Activated CD4-positive, alpha-beta T cell treated with anti-CD3 and anti-CD28 coated beads, Interleukin-2, amount 10 ng/mL, durations not matched to agents 24 days and 14 days (primary cell): Measurements from ENCODE around the gene TRAF2. TPM values are rescaled to one million over a fixed set of nuclear protein-coding genes. Genes with fewer than 3 reads are reported as not detected.
A peak's percentile ranks its signal among the peaks of the same experiment; 100 is the strongest.

Experiments used
- DNase-seq: peaks from one replicate; pipeline ENCODE4 v3.0.0; 2022
- H3K27ac Mint-ChIP-seq: one replicate; pipeline ENCODE4 v1.8.0; 2022; ENCODE audit warnings: mild to moderate bottlenecking, mixed read lengths
- H3K27me3 Mint-ChIP-seq: one replicate; pipeline ENCODE4 v1.8.0; 2022; ENCODE audit warnings: mixed read lengths
- H3K36me3 Mint-ChIP-seq: one replicate; pipeline ENCODE4 v1.8.0; 2022; ENCODE audit warnings: low read depth, mild to moderate bottlenecking, mixed read lengths
- H3K4me1 Mint-ChIP-seq: one replicate; pipeline ENCODE4 v1.8.0; 2021; ENCODE audit warnings: mixed read lengths
- H3K4me3 Mint-ChIP-seq: one replicate; pipeline ENCODE4 v1.8.0; 2022; ENCODE audit warnings: mild to moderate bottlenecking, moderate library complexity, mixed read lengths
- H3K9me3 Mint-ChIP-seq: one replicate; pipeline ENCODE4 v1.8.0; 2021; ENCODE audit warnings: mixed read lengths
- intact Hi-C: fragments of 100-400 bp; cut with micrococcal nuclease; formaldehyde crosslinking; loops from one replicate; pipeline ENCODE4 v1.15.1; 2023
- total RNA-seq: library from RNA; stranded (reverse); gene quantifications from 2 replicates; pipeline ENCODE4 v1.2.3, GENCODE V29; 2022

TRAF2 gene
- total RNA-seq, 1 donor from 2014 or later: 66.6 TPM

DNA sequence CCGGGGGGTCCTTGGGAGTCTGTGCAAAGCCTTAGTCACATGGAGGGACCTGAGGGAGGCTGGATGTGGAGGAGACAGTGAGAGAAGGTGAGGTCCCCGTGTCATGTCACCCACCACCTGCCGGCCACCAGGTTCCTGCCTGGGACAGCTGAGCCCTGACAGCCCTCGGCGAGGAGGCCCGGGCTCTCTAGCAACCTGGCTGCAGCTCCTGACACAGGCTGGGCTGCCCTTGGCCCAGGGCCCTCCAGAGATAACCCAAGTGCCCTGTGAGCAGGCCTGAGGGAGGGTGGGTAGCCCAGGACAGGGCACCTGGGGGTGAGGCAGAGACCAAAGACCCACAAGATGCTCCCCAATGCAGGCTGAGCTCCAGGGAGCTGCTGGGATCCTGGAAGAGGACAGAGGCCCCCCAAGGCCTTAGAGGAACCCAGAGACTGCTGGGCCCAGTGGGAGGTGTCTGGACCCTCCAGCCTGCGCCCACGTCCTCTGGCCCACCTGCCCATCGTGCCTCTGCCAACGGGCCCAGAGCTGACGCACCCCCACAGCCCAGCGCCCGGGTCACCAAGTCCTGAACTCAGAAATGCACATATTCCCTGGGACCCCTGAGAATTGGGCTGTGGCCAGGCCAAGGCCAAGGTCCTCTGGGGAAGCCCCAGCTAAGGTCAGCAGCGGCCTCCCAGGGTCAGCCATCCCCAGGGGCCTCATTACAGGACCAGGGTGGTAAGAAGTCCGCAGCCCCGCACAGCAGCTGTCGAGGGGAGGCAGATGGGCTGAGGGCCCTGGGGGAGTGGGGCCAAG is 82.2 kb downstream of the TRAF2 start:
- Mint-ChIP-seq H3K27ac (no peak overlapping the region), H3K36me3 (no peaks in the 10 kb centered on the region)
- intact Hi-C loops: no loop called here

GRCh38 chr9:136969150-136969549 is 82.8 kb downstream of the TRAF2 start:
- no peak for DNase-seq
- Mint-ChIP-seq H3K4me1 (peaks cover 9% of the 10 kb centered on the region), H3K27me3 (peaks cover 3% of the 10 kb centered on the region), H3K9me3 (no peaks in the 10 kb centered on the region), H3K27ac (no peak overlapping the region), H3K36me3 (no peaks in the 10 kb centered on the region), H3K4me3 (no peak overlapping the region)
- intact Hi-C loops: no loop called here

More for the DNA sequence above, 82.2 kb downstream of the TRAF2 start:
- peaks cover 3% of the 10 kb centered on the region for H3K27me3 Mint-ChIP-seq
- H3K4me1 Mint-ChIP-seq: peaks cover 9% of the 10 kb centered on the region
- H3K9me3 Mint-ChIP-seq: no peaks in the 10 kb centered on the region
- no peak overlapping the region for H3K4me3 Mint-ChIP-seq
- DNase-seq: no peak

DNA sequence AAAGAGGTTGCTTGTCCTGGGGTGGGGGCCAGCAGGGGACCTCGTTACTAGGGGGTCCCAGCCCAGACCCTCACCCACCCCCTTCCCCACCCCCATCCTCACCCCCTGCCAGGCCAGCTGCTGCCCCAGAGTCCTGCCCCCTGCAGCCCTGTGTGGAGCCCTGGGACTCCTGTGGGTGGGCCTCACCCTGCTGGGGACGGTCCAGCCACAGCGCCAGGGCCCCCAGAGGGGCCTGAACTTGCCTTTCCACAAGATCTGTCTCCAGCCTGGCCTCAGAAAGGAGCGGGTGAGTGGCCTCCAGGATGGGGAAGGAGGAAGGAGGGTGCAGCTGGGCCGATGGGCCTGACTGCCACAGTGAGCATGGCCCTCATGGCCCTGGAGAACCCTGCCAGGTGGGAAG is 83.5 kb downstream of the TRAF2 start:
- no peak overlapping the region for H3K4me3 Mint-ChIP-seq
- H3K27me3 Mint-ChIP-seq: peaks cover 3% of the 10 kb centered on the region
- H3K4me1 Mint-ChIP-seq: peaks cover 9% of the 10 kb centered on the region
- no peak overlapping the region for H3K27ac Mint-ChIP-seq
- DNase-seq: no peak
- no peaks in the 10 kb centered on the region for H3K9me3 Mint-ChIP-seq
- intact Hi-C loops: loop anchor here (10.0 kb wide), 1 partner anchor 185 kb away; no protein-coding TSS in a partner anchor
- H3K36me3 Mint-ChIP-seq: no peaks in the 10 kb centered on the region

- Mint-ChIP-seq H3K4me3 (no peak overlapping the region), H3K9me3 (no peaks in the 10 kb centered on the region), H3K27ac (no peak overlapping the region), H3K27me3 (peaks cover 5% of the 10 kb centered on the region), H3K4me1 (peaks cover 13% of the 10 kb centered on the region), H3K36me3 (no peaks in the 10 kb centered on the region)
- no peak for DNase-seq
- intact Hi-C loops: loop anchor here (10.0 kb wide), 1 partner anchor 184 kb away; no protein-coding TSS in a partner anchor
Measured at GRCh38 chr9:136970361-136970760, 84.0 kb downstream of the TRAF2 start.

DNA sequence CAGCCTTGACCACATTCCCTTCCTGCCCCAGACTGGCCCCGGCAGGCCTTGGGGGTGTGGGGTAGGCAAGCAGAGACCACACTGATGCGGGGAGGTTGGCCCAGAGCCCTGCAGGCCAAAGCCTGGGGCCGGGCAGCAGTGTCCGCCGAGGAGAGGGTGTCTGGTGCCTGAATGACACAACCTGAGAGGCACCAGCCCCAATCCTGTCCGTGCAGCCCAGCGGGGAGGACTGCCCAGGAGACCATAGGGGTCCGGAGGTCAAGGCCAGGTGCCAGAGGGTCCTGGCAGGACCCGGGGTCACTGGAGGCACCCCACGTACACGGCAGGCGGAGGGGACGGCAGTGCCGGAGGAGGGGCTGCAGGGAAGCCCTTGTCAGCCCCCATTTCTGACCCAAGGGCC is 85.4 kb downstream of the TRAF2 start:
- no peak for DNase-seq
- Mint-ChIP-seq H3K27me3 (peaks cover 3% of the 10 kb centered on the region), H3K9me3 (no peaks in the 10 kb centered on the region), H3K4me1 (peaks cover 7% of the 10 kb centered on the region), H3K36me3 (no peaks in the 10 kb centered on the region), H3K4me3 (no peak overlapping the region), H3K27ac (no peak overlapping the region)
- intact Hi-C loops: loop anchor here (10.0 kb wide), 1 partner anchor 183 kb away; no protein-coding TSS in a partner anchor

GRCh38 chr9:136972335-136972734 is 86.0 kb downstream of the TRAF2 start:
- H3K27me3 Mint-ChIP-seq: peaks cover 3% of the 10 kb centered on the region
- no peak for DNase-seq
- no peak overlapping the region for H3K27ac Mint-ChIP-seq
- no peaks in the 10 kb centered on the region for H3K9me3 Mint-ChIP-seq
- no peaks in the 10 kb centered on the region for H3K36me3 Mint-ChIP-seq
- H3K4me1 Mint-ChIP-seq: peaks cover 7% of the 10 kb centered on the region
- intact Hi-C loops: loop anchor here (10.0 kb wide), 1 partner anchor 182 kb away; no protein-coding TSS in a partner anchor
- no peak overlapping the region for H3K4me3 Mint-ChIP-seq

DNA sequence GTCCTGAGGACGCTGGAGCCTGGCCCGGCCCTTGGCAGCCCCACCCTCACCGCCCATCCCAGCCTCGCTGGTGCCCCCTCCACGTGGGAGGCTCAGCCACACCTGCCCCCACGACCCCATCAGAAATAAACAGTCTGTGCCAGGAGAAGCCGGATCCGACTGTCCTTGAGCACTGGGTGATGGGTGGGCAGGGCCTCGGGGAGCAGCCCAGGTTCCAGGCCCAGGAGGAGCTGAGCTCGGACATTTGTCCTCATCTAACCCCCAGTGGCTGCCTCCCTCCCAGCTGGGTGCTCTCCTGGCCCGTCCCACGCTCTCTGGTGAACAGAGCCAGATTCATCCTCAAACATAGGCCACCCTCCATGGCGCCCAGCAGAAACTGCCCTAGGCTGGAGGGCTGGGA is 86.4 kb downstream of the TRAF2 start:
- H3K27ac Mint-ChIP-seq: no peak overlapping the region
- no peaks in the 10 kb centered on the region for H3K36me3 Mint-ChIP-seq
- peaks cover 7% of the 10 kb centered on the region for H3K4me1 Mint-ChIP-seq
- peaks cover 5% of the 10 kb centered on the region for H3K27me3 Mint-ChIP-seq
- H3K4me3 Mint-ChIP-seq: no peak overlapping the region
- no peak for DNase-seq
- intact Hi-C loops: loop anchor here (10.0 kb wide), 1 partner anchor 182 kb away; no protein-coding TSS in a partner anchor
- no peaks in the 10 kb centered on the region for H3K9me3 Mint-ChIP-seq

DNA sequence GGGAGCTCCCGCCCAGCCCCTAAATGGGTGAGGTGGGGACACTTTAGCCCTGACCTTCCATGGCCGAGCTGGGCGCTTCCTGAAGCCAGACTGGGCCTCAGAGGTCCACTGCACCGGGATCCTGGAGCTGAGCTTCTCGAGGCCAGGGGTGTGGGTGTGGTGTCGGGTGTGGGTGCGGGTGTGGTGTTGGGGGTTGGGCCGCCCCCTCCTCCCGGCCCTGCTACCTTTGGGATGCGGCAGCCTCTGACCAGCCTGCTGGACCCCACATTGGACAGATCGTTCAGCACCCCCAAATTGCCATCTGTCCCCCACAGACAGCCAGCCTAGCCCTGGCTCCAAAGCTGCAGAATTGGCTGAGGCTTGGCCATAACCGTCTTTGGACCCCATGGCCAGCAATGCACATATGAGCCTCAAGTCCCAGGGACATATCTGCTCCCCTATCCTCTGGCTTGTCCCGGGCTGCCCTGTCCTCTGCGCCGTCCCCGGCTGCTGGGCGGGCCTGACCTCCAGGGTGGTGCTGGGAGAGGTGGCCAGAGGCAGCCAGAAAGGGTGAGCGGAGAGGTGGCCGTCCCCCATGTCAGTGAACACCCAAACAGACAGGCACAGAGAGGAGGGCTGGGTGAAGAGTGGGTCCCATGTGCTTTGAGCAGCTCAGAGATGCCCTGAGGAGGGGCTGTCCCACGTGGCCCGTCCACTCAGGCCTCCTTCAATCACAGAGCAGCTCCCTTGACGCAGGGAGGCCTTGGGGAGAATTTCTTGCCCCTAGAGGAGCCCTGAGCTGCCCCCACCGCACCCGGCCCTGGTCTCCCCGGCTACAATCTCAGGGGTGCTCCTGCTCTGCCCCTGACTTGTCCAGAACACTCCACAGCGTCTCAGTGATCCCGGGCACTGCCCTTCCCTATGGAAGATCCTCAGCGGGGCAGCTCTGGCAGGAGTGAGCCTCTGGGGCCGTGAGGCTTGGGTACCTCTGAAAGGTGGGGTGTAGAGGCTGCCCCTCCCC is 87.6 kb downstream of the TRAF2 start:
- DNase-seq: no peak
- peaks cover 5% of the 10 kb centered on the region for H3K27me3 Mint-ChIP-seq
- no peaks in the 10 kb centered on the region for H3K36me3 Mint-ChIP-seq
- H3K9me3 Mint-ChIP-seq: no peaks in the 10 kb centered on the region
- H3K4me1 Mint-ChIP-seq: peaks cover 7% of the 10 kb centered on the region
- intact Hi-C loops: loop anchor here (10.0 kb wide), 1 partner anchor 181 kb away; no protein-coding TSS in a partner anchor
- H3K27ac Mint-ChIP-seq: no peak overlapping the region
- H3K4me3 Mint-ChIP-seq: no peak overlapping the region

- Mint-ChIP-seq H3K4me3 (peak overlapping the region; percentile 16), H3K27ac (no peak overlapping the region), H3K36me3 (no peaks in the 10 kb centered on the region)
Measured at GRCh38 chr9:136974817-136975535, 88.7 kb downstream of the TRAF2 start.

DNA sequence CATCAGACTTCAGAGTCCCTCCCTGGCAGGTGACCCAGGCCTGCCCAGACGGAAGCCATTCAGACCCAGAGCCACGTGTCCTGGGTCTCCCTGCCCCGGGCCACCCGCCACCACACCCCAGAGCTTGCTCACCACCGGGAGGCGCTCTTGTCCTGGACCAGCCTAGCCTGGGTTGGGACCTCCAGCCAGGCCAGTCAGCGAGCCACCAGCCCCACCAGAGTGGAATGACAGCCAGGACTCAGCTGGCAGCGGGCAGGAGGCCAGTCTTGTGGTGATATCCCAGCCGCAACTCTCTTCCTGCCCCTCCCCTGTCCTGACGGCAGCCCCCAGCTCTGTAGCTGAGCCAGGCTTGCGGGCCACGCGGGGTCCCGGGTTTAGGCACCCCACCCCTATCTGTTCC is 89.3 kb downstream of the TRAF2 start:
- DNase-seq: peak; percentile 76
- Mint-ChIP-seq H3K4me3 (peak overlapping the region; percentile 16), H3K9me3 (no peaks in the 10 kb centered on the region), H3K36me3 (no peaks in the 10 kb centered on the region), H3K4me1 (peaks cover 7% of the 10 kb centered on the region), H3K27me3 (peaks cover 5% of the 10 kb centered on the region), H3K27ac (no peak overlapping the region)
- intact Hi-C loops: loop anchor here (10.0 kb wide), 1 partner anchor 179 kb away; no protein-coding TSS in a partner anchor

More at GRCh38 chr9:136974817-136975535, 88.7 kb downstream of the TRAF2 start:
- Mint-ChIP-seq H3K4me1 (peaks cover 7% of the 10 kb centered on the region), H3K27me3 (peaks cover 5% of the 10 kb centered on the region), H3K9me3 (no peaks in the 10 kb centered on the region)
- DNase-seq: no peak
- intact Hi-C loops: loop anchor here (10.0 kb wide), 1 partner anchor 180 kb away; no protein-coding TSS in a partner anchor

Other genes with a start within 250 kb of the TRAF2 start
- gene EGFL7, start 223.6 kb upstream of the TRAF2 start, total RNA-seq: 3.2 and 3.5 TPM in 2 replicates
- gene AGPAT2, start 199.1 kb upstream of the TRAF2 start, total RNA-seq: 25.6 and 25.9 TPM in 2 replicates
- gene DIPK1B, start 173.9 kb upstream of the TRAF2 start, total RNA-seq: 1.1 and 1.5 TPM in 2 replicates
- 1.1 and 1.7 TPM in 2 replicates for gene LCN10, start 143.6 kb upstream of the TRAF2 start, total RNA-seq
- not detected in 2 replicates for gene LCN6, start 138.0 kb upstream of the TRAF2 start, total RNA-seq
- not detected in 2 replicates for gene LCN8, start 128.3 kb upstream of the TRAF2 start, total RNA-seq
- gene LCN15, start 122.0 kb upstream of the TRAF2 start, total RNA-seq: not detected in 2 replicates
- gene TMEM141, start 95.2 kb upstream of the TRAF2 start, total RNA-seq: 36.1 and 40.1 TPM in 2 replicates
- gene CCDC183, start 90.2 kb upstream of the TRAF2 start, total RNA-seq: 0.14 and 0.42 TPM in 2 replicates
- 116 and 119 TPM in 2 replicates for gene RABL6, start 78.6 kb upstream of the TRAF2 start, total RNA-seq
- 5.7 and 5.9 TPM in 2 replicates for gene AJM1, start 44.0 kb upstream of the TRAF2 start, total RNA-seq
- gene PHPT1, start 37.1 kb upstream of the TRAF2 start, total RNA-seq: 134 and 145 TPM in 2 replicates
- 24.7 and 30.1 TPM in 2 replicates for gene MAMDC4, start 34.2 kb upstream of the TRAF2 start, total RNA-seq
- gene EDF1, start 20.2 kb upstream of the TRAF2 start, total RNA-seq: 378 and 380 TPM in 2 replicates
- 92.7 and 93.6 TPM in 2 replicates for gene FBXW5, start 58.2 kb downstream of the TRAF2 start, total RNA-seq
- 0.69 and 1.7 TPM in 2 replicates for gene C8G, start 58.7 kb downstream of the TRAF2 start, total RNA-seq
- 1.3 and 2.3 TPM in 2 replicates for gene LCN12, start 65.8 kb downstream of the TRAF2 start, total RNA-seq
- gene PTGDS, start 91.0 kb downstream of the TRAF2 start, total RNA-seq: not detected in 2 replicates
- gene LCNL1, start 96.5 kb downstream of the TRAF2 start, total RNA-seq: not detected in 2 replicates
- gene PAXX, start 105.9 kb downstream of the TRAF2 start, total RNA-seq: 87.8 and 90.2 TPM in 2 replicates
- not detected in 2 replicates for gene CLIC3, start 110.1 kb downstream of the TRAF2 start, total RNA-seq
- 25.0 and 25.9 TPM in 2 replicates for gene ABCA2, start 141.7 kb downstream of the TRAF2 start, total RNA-seq
- gene FUT7, start 145.6 kb downstream of the TRAF2 start, total RNA-seq: 0.09 TPM in 1 of 2 replicates, not detected in the other
- gene NPDC1, start 159.7 kb downstream of the TRAF2 start, total RNA-seq: 58.1 and 59.4 TPM in 2 replicates
- gene ENTPD2, start 167.5 kb downstream of the TRAF2 start, total RNA-seq: 0.21 TPM in 1 of 2 replicates, not detected in the other
- gene SAPCD2, start 184.0 kb downstream of the TRAF2 start, total RNA-seq: 22.8 and 23.8 TPM in 2 replicates
- 17.1 and 19.1 TPM in 2 replicates for gene UAP1L1, start 191.0 kb downstream of the TRAF2 start, total RNA-seq
- gene MAN1B1, start 200.5 kb downstream of the TRAF2 start, total RNA-seq: 49.7 and 50.1 TPM in 2 replicates
- 365 and 375 TPM in 2 replicates for gene DPP7, start 228.2 kb downstream of the TRAF2 start, total RNA-seq